ENCODE data around the gene CAPZA1. TPM values are rescaled to one million over a fixed set of nuclear protein-coding genes. Genes with fewer than 3 reads are reported as not detected.

The CAPZA1 gene
- total RNA-seq, 1 experiment from 2014 or later = 108 TPM

GRCh38 chr1:112687785-112688496 lies 68.3 kb downstream of the CAPZA1 start:
- no CpG with 5 or more reads among the region's 13 CpGs for WGBS (ENCODE audit: extremely low coverage, insufficient read length, low lambda C conversion rate)
- no peak for TF ChIP-seq CTCF (conservative IDR thresholded peaks at IDR 0.05)
- H3K9me3 Mint-ChIP-seq = no peaks in the 10 kb centered on the region
- peak overlapping the region in 2 of 3 experiments; percentile 13 to 59; a peak in 4 of 7 replicates for H3K27ac Mint-ChIP-seq
- no peaks in the 10 kb centered on the region for H3K79me1 ChIP-seq (ENCODE audit: insufficient read depth, low read depth, low read length, poor library complexity, severe bottlenecking)
- no peak overlapping the region for H3K27ac ChIP-seq (ENCODE audit: insufficient read length, low read depth, low read length)
- no peak overlapping the region for H3K14ac ChIP-seq (ENCODE audit: insufficient read depth, low read length)
- no peak overlapping the region for H3K23ac ChIP-seq (ENCODE audit: insufficient read length, low read depth, low read length)
- no peak overlapping the region for H2AK5ac ChIP-seq (ENCODE audit: insufficient read length, low read length)
- no peak overlapping the region for H3K56ac ChIP-seq (ENCODE audit: insufficient read length, low read depth, low read length)
- no peak overlapping the region for H3T11ph ChIP-seq (ENCODE audit: low read length)
- peaks cover 14 to 33% (median 33%) of the 10 kb centered on the region in 3 experiments; a peak in 6 of 7 replicates for H3K36me3 Mint-ChIP-seq (ENCODE audit: insufficient read depth in 1 of 3, low read depth in 3 of 3)
- no peaks in the 10 kb centered on the region for H4K20me1 ChIP-seq (ENCODE audit: control insufficient read depth, insufficient read depth, insufficient read length)
- H3K4ac ChIP-seq (ENCODE audit: low read depth, low read length) = no peak overlapping the region
- no peak for DNase-seq
- H4K8ac ChIP-seq (replicated peaks; ENCODE audit: insufficient read length, low read depth, low read length) = no peak overlapping the region
- no peak overlapping the region for H3K9ac ChIP-seq (ENCODE audit: extremely low read depth, insufficient read length, low read length)
- no peaks in the 10 kb centered on the region for H3K9me3 ChIP-seq (ENCODE audit: control insufficient read depth, low read depth, low read length)
- H3K4me2 ChIP-seq (ENCODE audit: insufficient read depth, insufficient read length, low read length) = no peak overlapping the region
- H2BK15ac ChIP-seq (ENCODE audit: low read depth, low read length) = no peak overlapping the region
- H2BK5ac ChIP-seq (ENCODE audit: insufficient read length, low read length) = no peak overlapping the region
- no peak overlapping the region for H4K5ac ChIP-seq (ENCODE audit: insufficient read length, low read depth, low read length)
- no peaks in the 10 kb centered on the region for H3K4me1 ChIP-seq (ENCODE audit: insufficient read depth, low read length)
- H3K27me3 ChIP-seq (ENCODE audit: insufficient read depth, low read length) = no peaks in the 10 kb centered on the region
- peaks cover 12 to 13% of the 10 kb centered on the region in 2 experiments for H3K4me1 Mint-ChIP-seq
- no peak overlapping the region for H3K18ac ChIP-seq (ENCODE audit: insufficient read length, low read depth, low read length)
- H3K27me3 Mint-ChIP-seq (ENCODE audit: low read depth) = no peaks in the 10 kb centered on the region
- no peak overlapping the region for H2BK20ac ChIP-seq (ENCODE audit: low read depth, low read length, poor library complexity, severe bottlenecking)
- H2AFZ ChIP-seq (ENCODE audit: low read length) = no peak overlapping the region
- no peak overlapping the region for H2BK120ac ChIP-seq (ENCODE audit: low read depth, low read length, poor library complexity, severe bottlenecking)
- no peak overlapping the region; a peak in 1 of 5 replicates for H3K4me3 Mint-ChIP-seq
- no peak overlapping the region for H2BK12ac ChIP-seq (ENCODE audit: insufficient read length, low read depth, low read length)
- no peak overlapping the region for H4K91ac ChIP-seq (ENCODE audit: insufficient read length, low read depth, low read length)
- no peaks in the 10 kb centered on the region for H3K79me2 ChIP-seq (ENCODE audit: insufficient read depth, low read length)
- no peaks in the 10 kb centered on the region for H3K23me2 ChIP-seq (ENCODE audit: insufficient read length, low read depth, low read length, poor library complexity, severe bottlenecking)

All from H9 (cell line).